Muscle of back (tissue), 13 donors: ENCODE results near the gene KANK4. TPM values are rescaled to one million over a fixed set of nuclear protein-coding genes. Genes with fewer than 3 reads are reported as not detected.

ENCODE experiments used
- DNase-seq, 3 donors: peaks; one replicate each; pipeline versions ENCODE4 v3.0.0 to v3.0.0-alpha.2; 2013
- long read RNA-seq, 9 donors: transcript quantifications; one replicate each; lab custom pipeline, GENCODE V29; 2026
- polyA plus RNA-seq, 10 donors: library from polyadenylated mRNA; unstranded; fragments of 120-200 nt; gene quantifications; one replicate each; pipeline ENCODE4 v1.2.1, GENCODE V29; 2013; ENCODE audit not compliant: insufficient read length in 10 of 10

KANK4 gene
- 10 to 100 TPM in 7 of 10 donors, 1 to 10 TPM in 3; 8.2 to 14.2 (median 10.8) TPM for polyA plus RNA-seq
- long read RNA-seq, donor 1 = 0 reads
- long read RNA-seq, donor 2 = 0 reads
- long read RNA-seq, donor 3 = 0 reads
- long read RNA-seq, donor 4, partial matches to known transcripts = 0 of 1 reads
- long read RNA-seq, donor 4, other reads (novel, unspliced or antisense) = 0 of 1 reads
- long read RNA-seq, donor 5, full-length matches to known transcripts = 2 of 2 reads
- long read RNA-seq, donor 5, partial matches to known transcripts = 0 of 2 reads
- long read RNA-seq, donor 5, other reads (novel, unspliced or antisense) = 0 of 2 reads
- long read RNA-seq, donor 6, partial matches to known transcripts = 5 of 5 reads
- long read RNA-seq, donor 6, other reads (novel, unspliced or antisense) = 0 of 5 reads
- long read RNA-seq, donor 7, partial matches to known transcripts = 0 of 1 reads
- long read RNA-seq, donor 7, other reads (novel, unspliced or antisense) = 0 of 1 reads
- long read RNA-seq, donor 8, partial matches to known transcripts = 5 of 5 reads
- long read RNA-seq, donor 8, other reads (novel, unspliced or antisense) = 0 of 5 reads
- long read RNA-seq, donor 9 = 0 reads

- peak in 1 of 3 donors; percentile 66 for DNase-seq
These were observed at the start of gene KANK4 for GRCh38 chr1:62318756-62319544. KANK4 (minus strand) TSS chr1:62319434; CDS start chr1:62281564, 37,870 bp downstream.

DNA sequence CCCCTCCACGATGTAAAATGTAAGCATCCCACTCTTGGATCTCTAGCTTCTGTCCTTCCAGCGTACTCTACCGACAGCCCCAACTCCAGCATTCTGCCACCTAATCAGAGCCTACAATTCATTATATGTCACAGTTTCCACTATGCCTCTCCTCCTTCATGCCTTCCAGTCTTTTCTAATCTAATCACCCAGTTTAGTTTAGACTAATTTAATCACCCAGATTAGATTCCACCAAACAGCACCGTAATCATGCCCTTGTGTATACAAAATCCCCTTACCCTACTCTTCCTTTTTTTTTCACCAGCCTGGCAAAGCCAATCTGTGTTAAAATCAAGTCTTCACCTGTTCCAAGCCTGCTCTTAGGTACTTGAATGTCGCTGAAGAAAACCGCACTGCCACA is 49.8 kb upstream of the KANK4 start:
- no peak for DNase-seq

GRCh38 chr1:62367005-62367557 is 47.8 kb upstream of the KANK4 start:
- DNase-seq = no peak

DNA sequence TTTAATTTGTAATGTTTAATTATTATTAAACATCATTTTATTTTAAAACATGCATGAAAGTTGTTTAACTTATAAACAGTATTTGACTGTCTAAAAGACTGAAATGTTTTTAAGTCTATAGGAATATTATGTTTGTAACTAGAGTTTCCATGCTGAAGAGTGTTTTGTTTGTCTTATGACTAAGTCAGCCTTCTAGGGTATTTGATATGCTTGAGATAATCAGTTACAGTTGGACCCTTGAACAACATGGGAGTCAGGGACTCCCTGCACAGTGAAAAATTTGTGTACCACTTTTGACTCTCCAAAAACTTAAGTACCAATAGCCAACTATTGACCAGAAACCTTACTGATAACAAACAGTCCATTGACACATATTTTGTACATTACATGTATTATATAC is 45.5 kb upstream of the KANK4 start:
- DNase-seq = no peak

GRCh38 chr1:62362926-62363325 is 43.7 kb upstream of the KANK4 start:
- DNase-seq = no peak

DNA sequence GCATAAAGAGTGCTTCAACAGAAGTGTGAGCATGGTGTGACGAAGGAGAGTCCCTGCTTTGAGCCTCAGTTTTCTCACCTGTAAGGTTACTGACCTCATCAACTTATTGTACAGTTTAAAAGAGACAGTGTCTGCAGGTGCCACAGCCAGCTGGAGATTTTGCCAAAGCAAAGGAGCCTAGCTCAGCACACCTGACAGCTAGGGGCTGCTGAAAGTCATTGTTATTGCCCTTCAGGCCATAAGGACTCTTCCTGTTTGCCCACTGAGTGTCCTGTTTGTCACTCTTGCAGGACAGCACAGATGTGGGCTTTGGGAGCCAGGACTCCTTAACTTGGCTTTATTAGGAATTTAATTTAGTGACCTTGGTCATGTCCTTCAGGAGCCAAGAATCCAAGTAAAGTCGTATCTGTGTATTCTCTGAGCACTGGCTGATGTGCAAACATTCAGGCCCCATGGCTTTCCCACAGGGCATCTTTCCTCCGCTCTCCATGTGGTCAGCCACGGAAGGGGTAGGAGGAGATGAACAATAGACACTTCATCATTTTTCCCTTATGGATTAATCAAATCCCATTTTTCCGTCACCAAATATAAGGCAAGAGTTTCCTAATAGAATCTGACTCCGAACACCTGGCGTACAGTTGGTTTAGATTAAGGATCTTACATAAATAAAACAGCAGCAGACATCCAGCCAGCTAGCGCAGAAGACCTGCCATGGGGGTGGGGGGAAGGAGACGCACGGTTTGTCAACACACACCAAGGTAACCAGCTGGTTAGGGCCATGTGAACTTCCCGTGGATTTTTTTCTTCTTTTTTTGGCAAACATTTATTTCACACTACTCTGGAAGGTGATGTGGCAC is 43.1 kb upstream of the KANK4 start:
- peak in 1 of 3 donors; percentile 53 for DNase-seq

DNA sequence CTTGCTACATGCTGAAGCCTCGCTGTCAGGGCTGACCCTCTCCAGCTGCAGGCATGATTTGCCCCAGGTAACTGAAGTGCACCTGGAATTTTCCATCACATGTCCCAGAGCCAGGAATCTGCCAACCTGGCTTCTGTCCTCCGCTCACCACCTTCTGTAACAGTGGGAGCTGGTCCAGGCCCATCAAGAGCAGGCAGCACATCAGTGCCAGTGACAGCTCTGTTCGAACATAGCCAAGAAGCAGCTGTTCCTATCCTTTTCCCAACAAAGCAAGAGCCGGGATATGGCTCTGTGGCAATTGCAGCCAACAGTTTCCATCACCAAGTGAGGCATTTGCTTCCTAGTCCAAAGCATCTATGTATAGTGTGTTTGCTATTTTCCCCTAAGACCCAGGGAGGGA is 42.2 kb upstream of the KANK4 start:
- DNase-seq = no peak

DNA sequence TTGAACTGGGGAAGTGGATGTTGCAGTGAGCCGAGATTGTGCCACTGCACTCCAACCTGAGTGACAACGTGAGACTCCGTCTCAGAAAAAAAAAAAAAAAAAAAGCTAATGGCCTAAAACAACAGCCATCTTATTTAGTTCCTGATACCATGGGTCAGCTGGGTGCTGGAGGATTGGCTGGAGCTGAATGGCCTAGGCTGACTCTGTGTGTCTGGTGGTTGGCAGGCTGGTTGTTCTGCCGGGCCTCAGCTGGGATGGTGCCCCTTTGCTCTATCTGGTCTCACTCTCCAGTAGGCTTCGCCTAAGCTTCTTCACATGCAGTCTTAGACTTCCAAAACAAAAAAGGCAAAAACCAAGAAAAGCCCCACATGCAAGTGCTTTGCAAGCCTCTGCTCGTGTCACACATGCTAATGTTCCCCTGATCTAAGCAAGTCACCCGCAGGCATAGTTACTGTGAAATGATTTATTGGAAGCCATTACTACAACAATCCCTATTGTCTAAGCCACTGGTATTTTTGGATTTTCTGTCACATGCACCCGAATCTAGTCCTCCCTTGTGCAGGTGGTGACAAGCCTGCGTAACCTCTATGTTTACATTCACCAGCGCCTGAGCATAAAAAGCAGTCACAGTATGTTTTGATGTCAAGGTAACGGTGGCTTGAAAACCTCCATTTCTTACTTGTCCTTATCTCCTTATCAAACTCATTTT is 39.6 kb upstream of the KANK4 start:
- no peak for DNase-seq

- no peak for DNase-seq
These were observed 38.7 kb upstream of the KANK4 start for GRCh38 chr1:62357916-62358315.

DNA sequence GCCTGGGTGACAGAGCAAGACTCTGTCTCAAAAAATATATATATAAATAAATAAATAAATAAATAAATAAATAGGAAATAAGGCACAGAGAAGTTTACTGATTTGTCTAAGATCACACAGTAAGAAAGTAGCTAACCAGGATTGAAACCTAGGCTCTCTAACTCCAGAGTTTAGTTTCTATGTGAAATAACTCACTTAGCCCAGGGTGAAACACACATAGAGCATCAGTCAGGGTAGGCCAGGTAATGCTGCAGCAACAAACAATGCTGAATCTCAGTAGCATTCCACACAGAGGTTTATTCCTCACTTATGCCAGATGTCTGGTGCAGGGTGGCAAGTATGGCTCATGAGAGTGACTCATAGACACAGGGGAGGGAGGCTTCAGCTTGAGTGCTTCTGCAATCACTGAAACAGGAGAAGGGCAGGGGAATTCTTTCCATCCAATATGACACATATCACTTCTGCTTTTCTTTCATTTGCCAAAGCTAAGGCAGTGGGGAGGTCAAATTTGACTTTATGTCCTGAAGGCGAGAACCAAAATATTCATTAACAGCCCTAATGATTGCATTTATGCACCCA is 37.1 kb upstream of the KANK4 start:
- peak in 1 of 3 donors; percentile 56 for DNase-seq

- no peak for DNase-seq
These were observed 35.9 kb upstream of the KANK4 start for GRCh38 chr1:62355095-62355494.

GRCh38 chr1:62353853-62354252 is 34.6 kb upstream of the KANK4 start:
- DNase-seq = no peak

DNA sequence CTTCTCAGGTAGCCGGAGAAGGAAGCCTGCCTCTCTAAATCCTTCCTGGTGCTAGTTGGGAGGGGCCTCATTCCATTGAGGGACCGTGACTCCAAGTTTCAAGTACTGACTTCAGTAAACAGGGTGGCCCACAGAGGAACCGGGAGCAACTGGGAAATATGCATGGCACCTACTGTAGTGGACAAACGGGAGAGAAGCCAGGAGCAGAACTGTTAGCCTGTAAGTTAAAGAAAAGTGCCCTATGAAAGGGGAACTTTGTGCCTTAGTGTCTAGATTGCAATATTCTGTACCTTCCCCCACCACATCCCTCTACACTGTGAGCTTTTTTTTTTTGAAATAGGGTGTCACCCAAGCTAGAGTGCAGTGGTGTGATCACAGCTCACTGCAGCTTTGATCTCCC is 33.2 kb upstream of the KANK4 start:
- no peak for DNase-seq

DNA sequence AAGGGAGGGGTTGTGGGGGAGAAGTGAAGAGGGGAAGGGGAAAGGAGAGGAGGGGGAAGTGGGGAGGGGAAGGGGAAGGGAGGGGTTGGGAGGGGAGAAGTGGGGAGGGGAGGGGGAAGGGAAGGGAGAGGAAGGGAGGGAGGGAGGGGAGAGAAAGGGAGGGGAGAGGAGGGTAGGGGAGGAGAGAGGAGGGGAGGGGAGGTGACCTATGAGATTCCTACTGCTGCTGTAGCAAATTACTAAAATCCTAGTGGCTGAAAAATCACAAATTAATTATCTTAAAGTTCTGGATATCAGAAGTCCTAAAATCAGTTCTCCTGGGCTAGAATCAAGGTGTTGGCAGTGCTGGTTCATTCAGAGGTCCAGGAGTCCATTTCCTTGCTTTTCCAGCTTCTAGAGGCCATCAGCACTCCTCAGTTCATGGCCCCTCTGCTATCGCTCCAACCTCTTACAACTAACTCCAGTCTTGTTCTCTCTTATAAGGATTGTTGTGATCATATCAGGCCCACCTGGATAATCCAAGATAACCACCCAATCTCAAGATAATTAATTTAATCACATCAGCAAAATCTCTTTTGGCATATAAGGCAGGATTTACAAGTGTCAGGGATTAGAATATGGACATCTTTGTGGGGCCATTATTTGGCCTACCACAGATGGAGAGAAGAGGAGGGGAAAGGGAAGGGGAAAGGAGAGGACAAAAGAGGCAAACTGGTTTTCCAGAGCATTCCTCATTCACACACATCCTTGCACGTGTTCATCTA is 30.4 kb upstream of the KANK4 start:
- no peak for DNase-seq

GRCh38 chr1:62346886-62347285 is 27.7 kb upstream of the KANK4 start:
- DNase-seq = peak in 1 of 3 donors; percentile 37

- no peak for DNase-seq
These were observed 24.7 kb upstream of the KANK4 start for GRCh38 chr1:62343911-62344310.

GRCh38 chr1:62342270-62342669 is 23.0 kb upstream of the KANK4 start:
- no peak for DNase-seq

DNA sequence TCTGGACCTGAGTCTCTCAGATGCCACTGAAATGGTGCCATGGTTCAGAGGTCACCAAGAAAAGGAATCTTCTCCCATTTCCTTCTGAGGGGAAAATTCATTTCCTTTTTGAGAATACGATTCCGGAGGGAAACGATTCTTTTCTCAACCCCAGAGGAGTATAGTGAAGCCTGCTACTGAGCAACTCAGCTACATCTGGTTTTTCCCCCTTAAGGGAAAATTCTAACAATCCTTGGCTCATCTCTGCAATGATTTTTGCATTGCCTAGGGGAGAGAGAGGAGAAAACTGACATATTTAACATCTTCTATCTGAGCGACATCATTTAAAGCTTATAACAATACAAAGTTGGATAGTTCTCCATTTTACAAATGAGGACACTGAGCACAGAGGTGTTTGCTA is 22.4 kb upstream of the KANK4 start:
- peak in 1 of 3 donors; percentile 52 for DNase-seq

- no peak for DNase-seq
These were observed 21.9 kb upstream of the KANK4 start for GRCh38 chr1:62341089-62341488.
